ENCODE data around the gene PIGU. TPM values are rescaled to one million over a fixed set of nuclear protein-coding genes. Genes with fewer than 3 reads are reported as not detected.

Gene PIGU
- total and polyA plus RNA-seq, 2 of the 13 experiments (the other 11 are each of a cell fraction or from before 2014, with no cell fraction given): 45.5 to 231 TPM

DNA sequence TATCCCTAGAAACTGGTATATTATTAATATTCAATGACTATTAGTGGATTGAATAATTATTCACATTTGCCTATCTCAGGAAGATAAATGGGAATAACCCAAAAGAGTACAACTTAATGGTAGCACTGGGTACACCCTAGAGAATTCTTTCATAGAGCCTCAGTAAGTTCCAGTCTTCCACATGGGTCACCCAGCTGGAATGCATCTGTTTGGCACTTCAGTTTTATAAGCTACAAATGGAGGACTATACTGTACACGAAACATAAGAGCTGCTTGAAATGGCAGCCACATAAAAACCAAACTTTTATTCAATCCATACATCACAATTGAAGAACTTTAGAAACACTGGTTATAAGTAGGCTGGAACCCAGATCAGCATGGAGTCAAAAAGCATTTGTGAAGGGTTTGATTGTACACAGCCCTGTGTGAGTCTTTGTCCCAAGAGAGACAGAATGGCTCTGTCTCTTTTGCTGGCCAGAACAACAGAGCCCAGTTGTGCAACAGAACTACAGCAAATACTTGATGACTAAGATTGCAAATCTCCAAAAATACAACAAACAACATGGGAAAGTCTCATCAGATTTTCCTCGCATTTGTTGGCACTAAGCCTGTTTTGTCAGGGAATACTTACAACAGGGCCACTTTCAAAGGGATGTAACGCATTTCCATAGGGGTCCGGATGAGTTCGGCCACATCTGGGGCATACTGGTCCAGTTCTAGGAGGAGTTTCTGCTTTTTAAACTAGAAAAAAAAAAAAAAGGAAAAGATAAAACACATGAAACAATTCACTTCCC lies 39.5 kb downstream of the PIGU start (continued):
- TF ChIP-seq BCLAF1 (IDR thresholded peaks at IDR 0.05): no peak
- no peak for TF ChIP-seq PRPF4 (IDR thresholded peaks at IDR 0.05; ENCODE audit: low read depth, low read length, poor library complexity, severe bottlenecking)
- TF ChIP-seq MBNL3 (CRISPR knock-in tag; conservative IDR thresholded peaks at IDR 0.05): no peak
- TF ChIP-seq, protein P1, sequence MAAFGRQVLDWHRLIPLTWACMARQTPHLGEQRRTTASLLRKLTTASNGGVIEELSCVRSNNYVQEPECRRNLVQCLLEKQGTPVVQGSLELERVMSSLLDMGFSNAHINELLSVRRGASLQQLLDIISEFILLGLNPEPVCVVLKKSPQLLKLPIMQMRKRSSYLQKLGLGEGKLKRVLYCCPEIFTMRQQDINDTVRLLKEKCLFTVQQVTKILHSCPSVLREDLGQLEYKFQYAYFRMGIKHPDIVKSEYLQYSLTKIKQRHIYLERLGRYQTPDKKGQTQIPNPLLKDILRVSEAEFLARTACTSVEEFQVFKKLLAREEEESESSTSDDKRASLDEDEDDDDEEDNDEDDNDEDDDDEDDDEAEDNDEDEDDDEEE (CRISPR knock-in tag; IDR thresholded peaks at IDR 0.05): no peak
- TF ChIP-seq XBP1 (CRISPR knock-in tag; IDR thresholded peaks at IDR 0.05): no peak
- no peak for TF ChIP-seq NR3C1 (CRISPR knock-in tag; IDR thresholded peaks at IDR 0.05)
- TF ChIP-seq THRA (CRISPR knock-in tag; IDR thresholded peaks at IDR 0.05; ENCODE audit: borderline replicate concordance): peak; percentile 19; the same call in 1 of the 2 replicates
- no peak for TF ChIP-seq ZNF678 (CRISPR knock-in tag; IDR thresholded peaks at IDR 0.05)
- no peak for TF ChIP-seq ZBTB4 (CRISPR knock-in tag; IDR thresholded peaks at IDR 0.05; ENCODE audit: borderline replicate concordance)
- TF ChIP-seq ZNF574 (CRISPR knock-in tag; IDR thresholded peaks at IDR 0.05): no peak
- no peak for TF ChIP-seq PAF1 (CRISPR knock-in tag; IDR thresholded peaks at IDR 0.05)
- no peak for TF ChIP-seq ZNF343 (CRISPR knock-in tag; IDR thresholded peaks at IDR 0.05)
- TF ChIP-seq IKZF4 (CRISPR knock-in tag; IDR thresholded peaks at IDR 0.05; ENCODE audit: borderline replicate concordance, low read depth, not compliant biosample characterization): no peak
- TF ChIP-seq HOXA5 (CRISPR knock-in tag; IDR thresholded peaks at IDR 0.05): no peak
- TF ChIP-seq ZSCAN30 (CRISPR knock-in tag; IDR thresholded peaks at IDR 0.05): no peak
- TF ChIP-seq ZNF260 (CRISPR knock-in tag; IDR thresholded peaks at IDR 0.05; ENCODE audit: borderline replicate concordance, low read depth): no peak
- peak; percentile 75 for TF ChIP-seq NFIC (IDR thresholded peaks at IDR 0.05; ENCODE audit: low read length)
- TF ChIP-seq ARNTL (CRISPR knock-in tag; IDR thresholded peaks at IDR 0.05): no peak
